ENCODE measurements around the gene PPARG.
"Not testable (repeated sequence)": the region's sequence is repeated elsewhere in the genome, so short reads cannot be mapped to it uniquely, and the experiment has no call there.

The PPARG gene

GRCh38 chr3:12445523-12446240 is 156.8 kb downstream of the PPARG start:
- H3K27ac ChIP-seq (ENCODE audit: low read depth, low read length): no peak overlapping the region
- peaks cover 11% of the 10 kb centered on the region for H3K4me1 ChIP-seq (ENCODE audit: control insufficient read depth, insufficient read depth, low read length)
- H3K9me3 ChIP-seq (ENCODE audit: control insufficient read depth, insufficient read depth, low read length): no peaks in the 10 kb centered on the region
- H3K27me3 ChIP-seq (ENCODE audit: control insufficient read depth, insufficient read depth, low read length): no peaks in the 10 kb centered on the region; the same call in 1 of the 2 replicates
- no peak overlapping the region for H3K9ac ChIP-seq (ENCODE audit: low read depth, low read length)
- no peaks in the 10 kb centered on the region for H3K36me3 ChIP-seq (ENCODE audit: control insufficient read depth, insufficient read depth, low read length)
- no peak overlapping the region for H3K4me3 ChIP-seq (ENCODE audit: low read depth, low read length)

GRCh38 chr3:12446298-12446697 is 157.4 kb downstream of the PPARG start:
- no peaks in the 10 kb centered on the region for H3K9me3 ChIP-seq (ENCODE audit: control insufficient read depth, insufficient read depth, low read length)
- no peak overlapping the region for H3K9ac ChIP-seq (ENCODE audit: low read depth, low read length)
- H3K27me3 ChIP-seq (ENCODE audit: control insufficient read depth, insufficient read depth, low read length): no peaks in the 10 kb centered on the region; the same call in 1 of the 2 replicates
- peaks cover 9% of the 10 kb centered on the region for H3K4me1 ChIP-seq (ENCODE audit: control insufficient read depth, insufficient read depth, low read length)
- H3K27ac ChIP-seq (ENCODE audit: low read depth, low read length): no peak overlapping the region
- H3K36me3 ChIP-seq (ENCODE audit: control insufficient read depth, insufficient read depth, low read length): no peaks in the 10 kb centered on the region
- no peak overlapping the region for H3K4me3 ChIP-seq (ENCODE audit: low read depth, low read length)

DNA sequence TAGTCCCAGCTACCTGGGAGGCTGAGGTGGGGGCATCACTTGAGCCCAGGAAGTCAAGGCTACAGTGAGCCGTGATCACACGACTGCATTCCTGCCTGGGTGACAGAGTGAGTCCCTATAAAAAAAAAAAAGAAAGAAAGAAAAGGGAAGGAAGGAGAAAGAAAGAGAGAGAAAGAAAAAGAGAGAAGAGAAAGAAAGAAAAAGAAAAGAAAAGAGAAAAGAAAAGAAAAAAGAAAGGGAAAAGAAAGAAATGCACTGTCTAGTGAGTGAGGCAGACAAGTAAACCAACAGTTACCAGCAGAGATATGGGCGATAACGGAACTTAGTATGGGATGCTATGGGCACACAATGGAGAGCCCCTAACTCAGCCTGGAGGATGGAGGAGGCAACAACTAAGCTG is 158.2 kb downstream of the PPARG start:
- no peak overlapping the region for H3K27ac ChIP-seq (ENCODE audit: low read depth, low read length)
- no peaks in the 10 kb centered on the region for H3K36me3 ChIP-seq (ENCODE audit: control insufficient read depth, insufficient read depth, low read length)
- H3K9me3 ChIP-seq (ENCODE audit: control insufficient read depth, insufficient read depth, low read length): no peaks in the 10 kb centered on the region
- no peak overlapping the region for H3K9ac ChIP-seq (ENCODE audit: low read depth, low read length)
- peaks cover 7% of the 10 kb centered on the region for H3K4me1 ChIP-seq (ENCODE audit: control insufficient read depth, insufficient read depth, low read length)
- no peaks in the 10 kb centered on the region; the same call in 1 of the 2 replicates for H3K27me3 ChIP-seq (ENCODE audit: control insufficient read depth, insufficient read depth, low read length)
- H3K4me3 ChIP-seq (ENCODE audit: low read depth, low read length): no peak overlapping the region

DNA sequence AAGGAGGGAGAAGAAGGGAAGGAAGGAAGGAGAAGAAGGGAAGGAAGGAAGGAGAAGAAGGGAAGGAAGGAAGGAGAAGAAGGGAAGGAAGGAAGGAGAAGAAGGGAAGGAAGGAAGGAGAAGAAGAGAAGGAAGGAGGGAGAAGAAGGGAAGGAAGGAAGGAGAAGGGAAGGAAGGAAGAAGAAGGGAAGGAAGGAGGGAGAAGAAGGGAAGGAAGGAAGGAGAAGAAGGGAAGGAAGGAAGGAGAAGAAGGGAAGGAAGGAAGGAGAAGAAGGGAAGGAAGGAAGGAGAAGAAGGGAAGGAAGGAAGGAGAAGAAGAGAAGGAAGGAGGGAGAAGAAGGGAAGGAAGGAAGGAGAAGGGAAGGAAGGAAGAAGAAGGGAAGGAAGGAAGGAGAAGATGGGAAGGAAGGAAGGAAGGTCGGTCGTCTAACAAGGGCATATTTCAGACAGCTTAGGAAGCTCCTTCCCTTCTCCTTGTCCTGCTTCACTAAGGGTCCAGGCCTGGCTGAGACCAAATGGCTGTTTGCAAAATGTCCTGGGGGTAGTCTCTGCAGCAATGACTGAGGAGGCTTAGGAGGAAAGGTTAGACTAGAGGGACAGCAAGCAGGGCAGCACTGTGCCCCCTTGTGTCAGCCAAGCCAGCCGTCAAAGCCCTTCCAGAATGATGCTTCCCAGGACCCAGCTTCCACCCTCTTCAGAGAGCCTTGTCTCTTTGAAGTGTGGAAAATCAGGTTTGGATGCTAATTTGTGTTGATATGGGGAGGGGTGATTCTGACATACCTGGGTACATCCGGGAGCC is 159.7 kb downstream of the PPARG start:
- H3K4me3 ChIP-seq (ENCODE audit: low read depth, low read length); H3K4me1 ChIP-seq (ENCODE audit: control insufficient read depth, insufficient read depth, low read length); H3K9ac ChIP-seq (ENCODE audit: low read depth, low read length); H3K9me3 ChIP-seq (ENCODE audit: control insufficient read depth, insufficient read depth, low read length); H3K36me3 ChIP-seq (ENCODE audit: control insufficient read depth, insufficient read depth, low read length); H3K27me3 ChIP-seq (ENCODE audit: control insufficient read depth, insufficient read depth, low read length); H3K27ac ChIP-seq (ENCODE audit: low read depth, low read length): not testable (repeated sequence)

- Histone ChIP-seq H3K36me3 (ENCODE audit: control insufficient read depth, insufficient read depth, low read length) (no peaks in the 10 kb centered on the region), H3K27ac (ENCODE audit: low read depth, low read length) (no peak overlapping the region), H3K9ac (ENCODE audit: low read depth, low read length) (no peak overlapping the region), H3K4me3 (ENCODE audit: low read depth, low read length) (no peak overlapping the region), H3K27me3 (ENCODE audit: control insufficient read depth, insufficient read depth, low read length) (no peaks in the 10 kb centered on the region), H3K4me1 (ENCODE audit: control insufficient read depth, insufficient read depth, low read length) (peaks cover 2% of the 10 kb centered on the region), H3K9me3 (ENCODE audit: control insufficient read depth, insufficient read depth, low read length) (no peaks in the 10 kb centered on the region)
Observed at GRCh38 chr3:12449889-12450682, 161.2 kb downstream of the PPARG start.

GRCh38 chr3:12451481-12451880 is 162.6 kb downstream of the PPARG start:
- no peaks in the 10 kb centered on the region for H3K36me3 ChIP-seq (ENCODE audit: control insufficient read depth, insufficient read depth, low read length)
- H3K27me3 ChIP-seq (ENCODE audit: control insufficient read depth, insufficient read depth, low read length): no peaks in the 10 kb centered on the region
- H3K27ac ChIP-seq (ENCODE audit: low read depth, low read length): no peak overlapping the region
- H3K9ac ChIP-seq (ENCODE audit: low read depth, low read length): no peak overlapping the region
- no peak overlapping the region for H3K4me3 ChIP-seq (ENCODE audit: low read depth, low read length)
- H3K4me1 ChIP-seq (ENCODE audit: control insufficient read depth, insufficient read depth, low read length): no peaks in the 10 kb centered on the region
- no peaks in the 10 kb centered on the region for H3K9me3 ChIP-seq (ENCODE audit: control insufficient read depth, insufficient read depth, low read length)

DNA sequence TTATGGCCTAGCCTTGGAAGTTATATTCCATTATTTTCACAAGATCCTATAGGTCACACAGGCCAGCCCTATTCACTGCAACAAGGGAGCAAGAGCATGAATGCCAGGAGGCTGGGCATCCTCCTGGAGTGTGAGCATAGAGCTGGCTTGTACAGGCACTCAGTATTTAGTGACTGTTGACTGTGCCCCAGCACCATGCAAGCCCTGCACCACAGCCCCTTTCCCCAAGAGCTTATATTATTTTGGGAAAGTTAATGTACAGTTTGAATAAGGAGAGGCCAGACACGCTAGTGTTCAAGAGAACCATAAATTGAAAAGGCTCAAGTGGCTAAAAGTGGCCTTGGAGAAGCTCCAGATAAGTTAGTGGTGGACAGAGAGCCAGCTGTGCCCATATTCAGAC is 163.1 kb downstream of the PPARG start:
- H3K9me3 ChIP-seq (ENCODE audit: control insufficient read depth, insufficient read depth, low read length): no peaks in the 10 kb centered on the region
- no peak overlapping the region for H3K9ac ChIP-seq (ENCODE audit: low read depth, low read length)
- H3K4me1 ChIP-seq (ENCODE audit: control insufficient read depth, insufficient read depth, low read length): no peaks in the 10 kb centered on the region
- H3K36me3 ChIP-seq (ENCODE audit: control insufficient read depth, insufficient read depth, low read length): no peaks in the 10 kb centered on the region
- no peak overlapping the region for H3K4me3 ChIP-seq (ENCODE audit: low read depth, low read length)
- no peak overlapping the region for H3K27ac ChIP-seq (ENCODE audit: low read depth, low read length)
- no peaks in the 10 kb centered on the region for H3K27me3 ChIP-seq (ENCODE audit: control insufficient read depth, insufficient read depth, low read length)

DNA sequence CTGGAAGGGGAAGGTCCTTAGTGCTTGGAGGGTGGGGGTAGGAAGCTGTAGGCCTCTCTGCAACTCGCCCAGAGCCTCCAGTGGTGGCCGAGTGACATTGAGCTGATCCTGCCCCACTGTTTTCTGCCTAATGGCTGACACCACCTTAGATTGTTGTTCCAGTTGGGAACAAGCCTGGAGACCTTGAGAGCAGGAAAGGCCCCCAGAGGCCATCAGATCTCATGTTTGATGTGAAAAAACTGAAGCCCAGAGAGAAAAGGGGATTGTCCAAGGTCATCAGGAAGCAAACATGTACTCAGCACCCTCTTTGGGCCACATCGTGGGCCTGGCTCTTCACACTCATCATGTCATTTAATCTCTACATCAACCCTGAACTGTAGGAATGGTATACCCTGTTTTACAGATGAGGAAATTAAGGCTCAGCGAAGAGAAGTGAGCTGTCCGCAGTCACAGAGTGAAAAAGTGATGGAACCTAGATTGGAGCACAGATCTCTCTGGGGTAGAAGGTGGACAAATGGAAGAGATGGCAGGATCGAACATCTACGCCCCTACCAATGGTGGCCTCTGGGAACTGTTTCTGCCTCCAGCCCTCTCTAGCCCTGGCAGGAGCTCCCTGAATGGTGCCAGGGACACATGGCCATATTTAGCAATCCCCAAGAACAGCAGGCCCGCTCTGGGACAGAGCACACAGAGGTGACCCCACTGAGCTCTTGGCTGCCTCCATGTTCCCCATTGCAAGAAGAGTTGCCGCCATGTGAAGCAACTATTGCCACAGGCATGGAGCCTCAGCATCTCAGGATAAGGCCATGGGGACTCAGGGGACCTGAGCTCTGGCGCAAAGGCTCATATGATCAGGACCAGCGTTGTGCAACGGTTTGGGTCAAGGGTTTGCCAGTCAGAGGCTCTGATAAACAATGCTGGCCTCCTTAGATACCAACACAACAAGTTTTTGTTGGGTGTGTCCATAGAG is 163.8 kb downstream of the PPARG start:
- Histone ChIP-seq H3K9me3 (ENCODE audit: control insufficient read depth, insufficient read depth, low read length) (no peaks in the 10 kb centered on the region), H3K27me3 (ENCODE audit: control insufficient read depth, insufficient read depth, low read length) (no peaks in the 10 kb centered on the region), H3K27ac (ENCODE audit: low read depth, low read length) (no peak overlapping the region), H3K36me3 (ENCODE audit: control insufficient read depth, insufficient read depth, low read length) (no peaks in the 10 kb centered on the region), H3K4me3 (ENCODE audit: low read depth, low read length) (no peak overlapping the region), H3K9ac (ENCODE audit: low read depth, low read length) (no peak overlapping the region), H3K4me1 (ENCODE audit: control insufficient read depth, insufficient read depth, low read length) (no peaks in the 10 kb centered on the region)

DNA sequence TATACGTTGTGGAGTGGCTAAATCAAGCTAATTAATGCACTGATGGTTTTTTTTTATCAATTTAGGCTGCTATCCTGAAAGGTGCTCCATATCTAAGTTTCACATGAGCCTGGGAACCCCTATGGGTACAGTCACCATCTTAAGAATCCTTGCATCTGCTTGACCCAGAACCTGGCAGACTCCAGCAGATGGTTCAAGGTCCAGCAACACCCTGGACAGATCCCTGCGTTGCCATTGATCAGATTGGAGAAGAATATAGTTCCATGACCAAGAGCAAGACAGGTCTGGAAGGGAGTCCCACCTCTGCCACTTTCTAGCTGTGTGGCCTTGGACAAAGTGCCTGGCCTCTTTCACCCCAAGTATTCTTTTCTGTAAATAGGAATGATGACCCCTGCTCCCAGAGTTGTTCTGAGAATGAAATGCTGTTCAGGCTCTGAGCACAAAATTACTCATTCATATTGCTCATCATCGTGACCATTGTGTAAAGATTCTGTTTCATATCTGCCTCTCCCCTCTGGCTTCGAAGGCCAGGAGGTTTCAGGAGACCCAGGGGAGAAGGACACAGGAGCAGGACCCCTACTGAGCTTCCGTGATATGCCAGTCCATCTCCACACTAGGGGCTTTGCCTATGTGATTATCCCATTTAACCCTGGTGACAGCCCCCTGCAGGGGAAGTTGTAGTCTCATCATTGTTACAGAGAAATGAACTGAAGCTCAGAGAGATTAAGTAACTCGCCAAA is 165.4 kb downstream of the PPARG start:
- Histone ChIP-seq H3K27me3 (ENCODE audit: control insufficient read depth, insufficient read depth, low read length) (no peaks in the 10 kb centered on the region), H3K4me3 (ENCODE audit: low read depth, low read length) (no peak overlapping the region), H3K4me1 (ENCODE audit: control insufficient read depth, insufficient read depth, low read length) (no peaks in the 10 kb centered on the region), H3K9me3 (ENCODE audit: control insufficient read depth, insufficient read depth, low read length) (no peaks in the 10 kb centered on the region), H3K27ac (ENCODE audit: low read depth, low read length) (no peak overlapping the region), H3K36me3 (ENCODE audit: control insufficient read depth, insufficient read depth, low read length) (no peaks in the 10 kb centered on the region), H3K9ac (ENCODE audit: low read depth, low read length) (no peak overlapping the region)

GRCh38 chr3:12454816-12455121 is 165.9 kb downstream of the PPARG start:
- Histone ChIP-seq H3K4me3 (ENCODE audit: low read depth, low read length) (no peak overlapping the region), H3K9me3 (ENCODE audit: control insufficient read depth, insufficient read depth, low read length) (no peaks in the 10 kb centered on the region), H3K27ac (ENCODE audit: low read depth, low read length) (no peak overlapping the region), H3K27me3 (ENCODE audit: control insufficient read depth, insufficient read depth, low read length) (no peaks in the 10 kb centered on the region), H3K36me3 (ENCODE audit: control insufficient read depth, insufficient read depth, low read length) (no peaks in the 10 kb centered on the region), H3K4me1 (ENCODE audit: control insufficient read depth, insufficient read depth, low read length) (no peaks in the 10 kb centered on the region), H3K9ac (ENCODE audit: low read depth, low read length) (no peak overlapping the region)

Measured in HUES48 (cell line).